H4 (cell line): ENCODE measurements around the gene FKBP5. TPM values are rescaled to one million over a fixed set of nuclear protein-coding genes. Genes with fewer than 3 reads are reported as not detected.

ENCODE experiments used
- DNase-seq: peaks from one replicate; pipeline ENCODE4 v3.0.0-alpha.2; 2015; ENCODE audit warnings: low spot score
- total RNA-seq: library from RNA; depleted of rRNA; stranded (reverse); fragments of >200 nt; shearing (Covaris generic); gene quantifications from 2 replicates; pipeline ENCODE4 v1.2.3, GENCODE V29; 2014

The FKBP5 gene
- total RNA-seq, 1 experiment from 2014 or later, result 3.4 TPM

- no peak for DNase-seq
These were observed 25.1 kb downstream of the FKBP5 start for GRCh38 chr6:35663447-35664235.

GRCh38 chr6:35662999-35663398 lies 25.7 kb downstream of the FKBP5 start:
- no peak for DNase-seq

- no peak for DNase-seq
These were observed 33.8 kb downstream of the FKBP5 start for GRCh38 chr6:35654883-35655282.

GRCh38 chr6:35651244-35651643 lies 37.5 kb downstream of the FKBP5 start:
- no peak for DNase-seq

GRCh38 chr6:35650015-35650414 lies 38.7 kb downstream of the FKBP5 start:
- DNase-seq, result no peak

- DNase-seq, result no peak
These were observed 40.5 kb downstream of the FKBP5 start for GRCh38 chr6:35648203-35648602.

- DNase-seq, result no peak
These were observed 41.3 kb downstream of the FKBP5 start for GRCh38 chr6:35647400-35647799.

GRCh38 chr6:35643162-35643535 lies 45.6 kb downstream of the FKBP5 start:
- no peak for DNase-seq

- DNase-seq, result no peak
These were observed 46.1 kb downstream of the FKBP5 start for GRCh38 chr6:35642471-35643161.

GRCh38 chr6:35640017-35640664 lies 48.6 kb downstream of the FKBP5 start:
- no peak for DNase-seq

- DNase-seq, result no peak
These were observed 50.0 kb downstream of the FKBP5 start for GRCh38 chr6:35638679-35639078.

GRCh38 chr6:35637911-35638310 lies 50.8 kb downstream of the FKBP5 start:
- DNase-seq, result no peak

- no peak for DNase-seq
These were observed 52.8 kb downstream of the FKBP5 start for GRCh38 chr6:35635601-35636597.

GRCh38 chr6:35634316-35634715 lies 54.4 kb downstream of the FKBP5 start:
- DNase-seq, result no peak

- no peak for DNase-seq
These were observed 55.1 kb downstream of the FKBP5 start for GRCh38 chr6:35633579-35634089.

GRCh38 chr6:35629876-35630378 lies 58.8 kb downstream of the FKBP5 start:
- DNase-seq, result no peak

GRCh38 chr6:35626401-35626800 lies 62.3 kb downstream of the FKBP5 start:
- DNase-seq, result no peak

GRCh38 chr6:35624341-35625070 lies 64.2 kb downstream of the FKBP5 start:
- DNase-seq, result no peak

- DNase-seq, result no peak
These were observed 66.4 kb downstream of the FKBP5 start for GRCh38 chr6:35622283-35622682.

- no peak for DNase-seq
These were observed 68.0 kb downstream of the FKBP5 start for GRCh38 chr6:35620706-35621105.
